ENCODE results near the gene INSYN2B.

- TF ChIP-seq SRF (IDR thresholded peaks at IDR 0.05; ENCODE audit: low read depth) (no peak), EZH2 (IDR thresholded peaks at IDR 0.05) (no peak), MAX (IDR thresholded peaks at IDR 0.05) (no peak), SP1 (IDR thresholded peaks at IDR 0.05; ENCODE audit: low read depth) (no peak), ZNF274 (IDR thresholded peaks at IDR 0.05; ENCODE audit: low read depth, low read length) (no peak), RAD21 (IDR thresholded peaks at IDR 0.05; ENCODE audit: low read depth) (no peak), YY1 (IDR thresholded peaks at IDR 0.05; ENCODE audit: extremely low read depth, insufficient replicate concordance, low read depth, low read length) (no peak), CEBPB (IDR thresholded peaks at IDR 0.05; ENCODE audit: low read depth) (no peak), REST (IDR thresholded peaks at IDR 0.05; ENCODE audit: low read depth) (no peak), POLR2A (IDR thresholded peaks at IDR 0.05; ENCODE audit: borderline replicate concordance, extremely low read depth, insufficient read depth, insufficient read length) (no peak), POLR2AphosphoS5 (IDR thresholded peaks at IDR 0.05; ENCODE audit: low read depth, low read length) (no peak)
- TF ChIP-seq, protein P1, sequence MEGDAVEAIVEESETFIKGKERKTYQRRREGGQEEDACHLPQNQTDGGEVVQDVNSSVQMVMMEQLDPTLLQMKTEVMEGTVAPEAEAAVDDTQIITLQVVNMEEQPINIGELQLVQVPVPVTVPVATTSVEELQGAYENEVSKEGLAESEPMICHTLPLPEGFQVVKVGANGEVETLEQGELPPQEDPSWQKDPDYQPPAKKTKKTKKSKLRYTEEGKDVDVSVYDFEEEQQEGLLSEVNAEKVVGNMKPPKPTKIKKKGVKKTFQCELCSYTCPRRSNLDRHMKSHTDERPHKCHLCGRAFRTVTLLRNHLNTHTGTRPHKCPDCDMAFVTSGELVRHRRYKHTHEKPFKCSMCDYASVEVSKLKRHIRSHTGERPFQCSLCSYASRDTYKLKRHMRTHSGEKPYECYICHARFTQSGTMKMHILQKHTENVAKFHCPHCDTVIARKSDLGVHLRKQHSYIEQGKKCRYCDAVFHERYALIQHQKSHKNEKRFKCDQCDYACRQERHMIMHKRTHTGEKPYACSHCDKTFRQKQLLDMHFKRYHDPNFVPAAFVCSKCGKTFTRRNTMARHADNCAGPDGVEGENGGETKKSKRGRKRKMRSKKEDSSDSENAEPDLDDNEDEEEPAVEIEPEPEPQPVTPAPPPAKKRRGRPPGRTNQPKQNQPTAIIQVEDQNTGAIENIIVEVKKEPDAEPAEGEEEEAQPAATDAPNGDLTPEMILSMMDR (IDR thresholded peaks at IDR 0.05 in 2 of 3, conservative IDR thresholded peaks at IDR 0.05 in 1 of 3; ENCODE audit: borderline replicate concordance in 1 of 3, insufficient read depth in 1 of 3, low read depth in 2 of 3, low read length in 2 of 3) = no peak
These were observed 19.6 kb downstream of the INSYN2B start for GRCh38 chr5:169960659-169961058.
